ENCODE data around the gene C1QA.

DNA sequence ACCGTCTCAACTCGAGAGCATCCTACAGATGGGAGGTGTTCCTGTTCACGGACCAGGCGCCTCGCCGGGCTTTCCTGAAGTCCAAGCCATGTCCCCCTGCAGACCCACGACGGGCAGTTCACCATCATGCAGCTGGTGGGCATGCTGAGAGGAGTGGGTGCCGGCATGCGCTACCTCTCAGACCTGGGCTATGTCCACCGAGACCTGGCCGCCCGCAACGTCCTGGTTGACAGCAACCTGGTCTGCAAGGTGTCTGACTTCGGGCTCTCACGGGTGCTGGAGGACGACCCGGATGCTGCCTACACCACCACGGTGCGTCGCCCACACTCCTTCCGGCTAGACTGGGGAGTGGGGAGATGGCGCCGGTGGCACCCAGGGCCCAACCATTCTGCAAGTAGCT lies 37.7 kb upstream of the C1QA start:
- TF ChIP-seq, protein P1, sequence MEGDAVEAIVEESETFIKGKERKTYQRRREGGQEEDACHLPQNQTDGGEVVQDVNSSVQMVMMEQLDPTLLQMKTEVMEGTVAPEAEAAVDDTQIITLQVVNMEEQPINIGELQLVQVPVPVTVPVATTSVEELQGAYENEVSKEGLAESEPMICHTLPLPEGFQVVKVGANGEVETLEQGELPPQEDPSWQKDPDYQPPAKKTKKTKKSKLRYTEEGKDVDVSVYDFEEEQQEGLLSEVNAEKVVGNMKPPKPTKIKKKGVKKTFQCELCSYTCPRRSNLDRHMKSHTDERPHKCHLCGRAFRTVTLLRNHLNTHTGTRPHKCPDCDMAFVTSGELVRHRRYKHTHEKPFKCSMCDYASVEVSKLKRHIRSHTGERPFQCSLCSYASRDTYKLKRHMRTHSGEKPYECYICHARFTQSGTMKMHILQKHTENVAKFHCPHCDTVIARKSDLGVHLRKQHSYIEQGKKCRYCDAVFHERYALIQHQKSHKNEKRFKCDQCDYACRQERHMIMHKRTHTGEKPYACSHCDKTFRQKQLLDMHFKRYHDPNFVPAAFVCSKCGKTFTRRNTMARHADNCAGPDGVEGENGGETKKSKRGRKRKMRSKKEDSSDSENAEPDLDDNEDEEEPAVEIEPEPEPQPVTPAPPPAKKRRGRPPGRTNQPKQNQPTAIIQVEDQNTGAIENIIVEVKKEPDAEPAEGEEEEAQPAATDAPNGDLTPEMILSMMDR (IDR thresholded peaks at IDR 0.05; ENCODE audit: low read depth, low read length), result no peak
- TF ChIP-seq EZH2phosphoT487 (IDR thresholded peaks at IDR 0.05; ENCODE audit: low read depth), result no peak
